HuH-7 (cell line): ENCODE data around the gene KY.

Experiments used
- DNase-seq: peaks from one replicate; pipeline ENCODE4 v3.0.0; 2011; ENCODE audit warnings: low spot score

The KY gene

DNA sequence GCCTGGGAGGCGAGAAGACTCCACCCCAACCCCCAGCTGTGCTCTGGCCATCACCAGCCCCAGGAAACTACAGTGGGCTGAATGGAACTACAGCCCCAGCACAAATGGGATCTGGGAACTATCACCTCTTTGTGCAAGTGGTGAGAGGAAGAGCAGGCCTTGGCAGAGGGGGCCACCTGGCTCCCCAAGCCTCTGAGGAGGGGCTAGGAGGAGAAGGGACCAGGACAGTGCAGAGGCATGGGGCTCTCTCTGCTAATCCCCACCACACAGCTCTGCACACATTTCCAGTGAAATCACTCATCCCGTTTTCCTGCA is 31.6 kb downstream of the KY start:
- no peak for DNase-seq

DNA sequence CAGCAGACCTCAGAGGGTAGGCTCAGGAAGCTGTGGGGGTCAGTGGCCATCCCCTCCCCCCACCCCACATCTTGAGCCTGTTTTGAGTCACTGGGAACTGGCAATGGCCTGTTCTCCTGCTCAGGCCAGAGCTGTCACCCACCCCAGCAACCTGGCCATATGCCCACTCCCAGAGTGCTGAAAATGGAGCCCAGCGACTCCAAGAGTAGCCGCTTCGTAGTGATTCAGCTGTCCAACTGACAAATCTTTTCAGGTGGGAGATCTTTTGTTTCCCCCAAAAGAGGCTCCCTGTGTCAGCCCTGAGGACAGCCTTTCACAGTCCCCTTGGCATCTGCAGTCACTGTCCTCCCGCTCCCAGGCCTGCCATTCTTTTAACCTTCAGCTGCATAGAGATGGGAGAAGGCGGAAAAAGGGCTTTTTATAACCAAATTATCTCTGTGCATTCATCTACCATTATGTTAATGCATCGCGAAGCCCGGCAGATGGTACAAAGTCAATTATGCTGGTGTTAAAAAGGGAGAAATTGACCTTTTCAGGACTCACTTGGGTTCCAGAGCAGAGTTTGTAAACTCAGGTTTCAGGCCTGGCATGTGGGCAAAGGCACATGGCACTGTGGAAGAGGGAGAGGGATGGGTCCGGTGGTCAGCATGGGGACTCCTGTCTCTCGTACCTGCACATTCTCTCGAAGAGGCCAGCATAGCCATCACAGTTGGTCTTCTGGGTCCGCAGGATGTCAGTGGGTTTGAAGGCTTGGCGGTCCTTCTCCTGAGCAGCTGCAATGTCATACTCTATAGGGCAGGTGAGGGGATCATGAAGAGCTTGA is 32.1 kb downstream of the KY start:
- no peak for DNase-seq

DNA sequence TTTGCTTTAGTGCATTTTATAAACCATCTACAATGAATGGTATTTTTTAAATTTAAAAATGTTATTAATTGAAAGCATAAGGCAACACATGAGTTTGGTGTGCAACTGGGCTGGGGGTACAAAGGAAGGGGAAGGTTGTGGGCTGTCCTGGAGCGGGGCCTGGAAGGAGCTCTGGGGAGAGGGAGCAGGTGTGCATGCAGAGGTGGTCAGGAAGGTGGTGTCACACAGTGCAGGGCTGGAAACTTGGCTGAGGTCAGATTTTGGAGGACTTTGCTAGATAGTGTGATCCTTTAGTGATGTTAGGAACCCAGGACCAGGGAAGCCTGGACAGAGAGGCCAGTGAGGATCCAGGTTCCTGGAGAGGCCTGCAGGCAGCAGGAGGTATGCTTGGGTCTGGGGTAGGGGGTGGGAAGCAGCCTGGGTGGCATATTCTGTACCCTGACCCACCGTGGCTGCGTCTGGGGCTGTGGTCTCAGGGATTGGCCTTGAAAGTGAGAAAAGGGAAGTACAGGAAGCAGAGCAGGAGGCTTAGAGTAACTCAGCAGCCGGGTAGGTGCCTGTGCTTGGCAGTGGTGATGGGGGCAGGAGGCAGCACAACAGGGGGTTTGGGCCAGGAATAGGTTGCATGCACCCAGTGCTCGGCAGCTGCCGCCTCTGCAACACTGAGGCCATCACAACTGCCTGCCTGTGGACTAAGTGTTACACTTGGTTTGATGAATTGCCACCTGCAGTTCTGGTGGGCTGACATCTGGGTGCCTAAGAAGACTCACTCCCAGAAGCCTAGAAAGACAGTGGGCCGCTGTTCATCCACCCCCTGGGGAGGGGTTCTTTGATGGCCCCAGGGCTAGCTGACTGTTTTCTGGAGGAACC is 33.0 kb downstream of the KY start:
- DNase-seq, result no peak

DNA sequence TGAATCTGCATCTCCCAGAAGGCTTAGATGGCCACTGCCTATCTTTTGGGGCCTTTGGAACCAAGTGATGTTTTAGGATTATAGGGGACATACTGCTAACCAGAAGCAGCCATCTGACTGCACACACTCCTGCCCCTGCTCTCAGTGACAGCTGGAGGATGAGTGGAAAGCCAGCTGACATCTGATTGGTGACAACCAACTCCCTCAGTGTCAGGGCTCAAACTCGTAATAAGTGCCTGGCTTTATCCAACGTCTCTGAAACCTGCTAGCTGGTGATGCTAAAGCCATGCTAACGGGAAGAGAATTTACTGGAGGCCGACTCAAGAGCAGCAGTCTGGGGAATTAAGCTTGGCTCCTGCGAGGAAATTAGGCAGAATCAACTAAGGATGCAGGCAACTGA is 35.1 kb downstream of the KY start:
- no peak for DNase-seq

- DNase-seq, result no peak
Measured at GRCh38 chr3:134614955-134615354, 35.9 kb downstream of the KY start.

DNA sequence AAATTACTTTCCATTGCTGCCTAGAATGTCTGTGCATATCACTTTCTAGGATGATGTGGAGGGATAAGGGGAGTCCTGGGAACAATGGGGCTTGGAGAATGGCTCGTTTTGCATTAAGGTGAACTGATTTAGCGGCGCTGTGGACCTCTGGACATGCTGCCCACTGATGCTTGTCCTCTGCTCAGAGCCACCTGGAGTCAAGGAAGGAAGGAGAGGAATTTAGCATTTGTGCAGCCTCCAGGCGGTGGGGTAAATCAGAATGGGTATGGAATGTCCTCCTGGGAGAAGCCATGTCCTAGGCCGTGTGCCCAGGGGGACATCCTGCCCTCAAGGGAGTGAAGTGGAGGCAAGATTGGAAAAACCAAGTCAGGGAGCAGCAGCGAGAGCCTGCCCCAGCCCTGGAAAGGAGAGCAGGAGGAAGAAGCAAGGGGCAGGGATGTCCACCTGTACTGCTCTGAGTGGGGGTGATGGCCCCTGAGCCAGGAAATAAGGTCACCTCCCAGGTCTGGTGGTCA is 37.8 kb downstream of the KY start:
- DNase-seq, result no peak

GRCh38 chr3:134611516-134611915 is 39.3 kb downstream of the KY start:
- no peak for DNase-seq

- no peak for DNase-seq
Measured at GRCh38 chr3:134610432-134611385, 40.1 kb downstream of the KY start.

DNA sequence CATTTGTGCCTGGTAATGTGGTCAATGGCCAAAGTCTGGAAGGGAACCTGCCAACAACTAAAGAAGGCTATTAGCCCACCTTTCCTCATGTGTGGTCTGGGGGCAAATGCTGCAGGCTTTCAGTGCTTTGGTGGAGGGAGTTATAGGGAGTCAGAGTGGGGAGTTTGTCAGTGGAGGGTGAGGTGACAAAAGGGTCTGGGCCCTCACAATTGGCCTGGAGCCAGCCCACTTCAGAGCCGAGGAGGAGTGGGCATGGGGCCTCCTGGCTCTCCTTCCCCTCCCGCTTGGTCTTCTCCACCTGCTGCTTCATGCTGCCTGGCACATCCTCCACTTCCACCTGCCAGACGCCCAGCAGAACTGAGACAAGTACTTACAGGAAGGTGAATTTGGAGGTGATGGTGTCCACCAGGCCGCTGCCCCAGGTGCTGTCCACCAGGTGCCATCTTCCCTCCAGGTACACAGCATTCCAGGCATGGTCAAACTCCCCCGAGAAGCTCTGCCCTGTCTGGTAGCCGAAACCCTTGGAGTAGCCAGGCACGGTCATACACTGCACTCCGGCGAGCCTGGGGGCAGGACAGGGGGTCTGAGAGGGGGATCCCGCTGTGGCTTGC is 40.9 kb downstream of the KY start:
- DNase-seq, result no peak

- no peak for DNase-seq
Measured at GRCh38 chr3:134608771-134609435, 41.9 kb downstream of the KY start.

GRCh38 chr3:134608023-134608770 is 42.6 kb downstream of the KY start:
- DNase-seq, result no peak

- DNase-seq, result no peak
Measured at GRCh38 chr3:134607054-134608022, 43.5 kb downstream of the KY start.

DNA sequence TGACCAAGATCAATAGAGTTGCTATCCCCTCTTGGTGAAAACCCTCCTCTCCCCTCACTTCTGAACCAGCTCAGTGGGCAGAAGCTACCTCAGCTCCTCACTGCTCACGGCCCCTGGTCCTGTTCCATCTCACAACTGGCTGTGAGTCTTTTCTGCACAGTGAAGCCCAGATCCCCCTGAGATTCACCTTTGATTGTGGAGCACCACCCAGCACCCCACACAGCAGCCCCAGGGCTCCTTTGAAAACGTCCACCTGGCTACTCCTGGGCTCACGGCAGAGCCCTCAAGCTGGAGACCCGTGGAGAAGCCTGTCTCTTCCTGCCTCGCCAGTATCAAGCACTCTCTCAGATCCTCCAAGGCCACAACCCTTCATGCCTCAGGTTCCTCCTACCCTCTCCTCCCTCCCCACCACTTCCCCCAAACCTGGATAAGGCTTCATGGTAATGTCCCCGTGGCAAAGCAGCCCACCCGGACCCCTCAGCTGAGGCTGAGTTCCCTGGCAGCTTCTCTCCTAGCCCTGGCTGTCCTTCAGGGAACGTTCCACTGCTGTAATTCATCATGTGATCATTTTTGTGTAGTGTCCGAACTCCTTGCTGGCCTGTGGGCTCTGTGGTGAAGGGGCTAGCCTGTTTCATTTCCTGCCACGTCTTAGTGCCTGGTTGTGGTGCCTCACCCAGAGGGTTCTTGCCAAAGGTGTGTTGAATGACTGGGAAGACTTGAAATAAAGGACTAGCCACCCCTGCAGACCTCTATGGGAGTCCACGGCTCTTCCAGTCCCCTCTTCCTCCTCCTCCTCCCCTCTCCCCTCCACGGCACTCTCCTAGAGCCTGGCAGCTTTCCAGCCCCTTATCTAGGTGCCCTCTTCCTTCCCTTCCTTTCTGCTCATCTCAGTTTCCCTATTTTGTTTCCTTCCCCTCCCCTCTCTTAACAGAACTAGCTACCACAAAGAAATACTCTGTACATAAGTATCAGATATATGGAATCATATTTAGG is 44.5 kb downstream of the KY start:
- DNase-seq, result no peak

DNA sequence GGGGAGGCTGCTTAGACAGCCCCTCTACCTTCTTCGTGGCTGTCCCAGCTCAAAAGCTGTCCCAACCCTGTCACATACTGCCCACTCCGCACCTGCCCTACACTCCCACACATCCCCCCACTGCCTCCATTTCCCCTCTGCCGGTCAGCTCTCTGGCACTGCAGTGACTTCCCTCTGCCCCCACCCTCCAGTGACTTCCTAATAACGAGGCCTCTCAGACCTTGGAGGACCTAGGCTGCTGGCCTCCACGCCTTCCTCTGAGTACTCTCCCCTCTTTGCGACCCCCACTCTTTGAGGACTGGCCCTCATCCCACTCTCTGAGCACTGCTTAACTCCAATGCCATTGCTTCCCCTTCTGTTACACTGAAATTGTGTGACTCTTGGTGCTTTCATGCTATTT is 45.3 kb downstream of the KY start:
- no peak for DNase-seq

DNA sequence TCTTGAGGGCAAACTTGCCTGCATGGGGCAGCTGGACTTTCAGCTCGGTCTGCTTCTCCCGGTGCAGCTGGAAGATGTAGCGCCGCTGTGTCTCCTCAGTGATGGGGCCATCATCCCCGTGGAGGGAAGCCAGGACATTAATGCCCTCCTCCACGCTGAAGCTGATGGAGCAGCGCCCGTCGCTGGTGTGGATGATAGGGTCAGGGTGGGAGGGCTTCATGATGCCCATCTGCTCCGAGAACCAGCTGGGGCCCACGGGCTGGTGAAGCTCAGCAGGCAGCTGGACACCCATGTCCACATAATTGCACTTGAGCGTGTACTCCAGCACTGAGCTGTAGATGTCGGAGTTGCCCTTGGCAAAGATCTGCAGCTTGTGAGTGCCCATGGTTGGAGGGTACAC is 46.9 kb downstream of the KY start:
- no peak for DNase-seq

GRCh38 chr3:134603480-134603879 is 47.3 kb downstream of the KY start:
- DNase-seq, result no peak

GRCh38 chr3:134602440-134602814 is 48.4 kb downstream of the KY start:
- DNase-seq, result no peak
